CD4-positive, alpha-beta T cell (primary cell): ENCODE measurements around the gene CFI. TPM values are rescaled to one million over a fixed set of nuclear protein-coding genes. Genes with fewer than 3 reads are reported as not detected.

Experiments used
- ATAC-seq: fragments of 200-7000 bp; cut with Tn5 transposase; one replicate; pipeline ENCODE4 v1.10.0; 2022; ENCODE audit warnings: mild to moderate bottlenecking; ENCODE audit not compliant: poor library complexity
- CTCF ChIA-PET: fragments of 350-600 bp; sonication (Branson Sonifier 250); formaldehyde crosslinking; loops from one replicate; lab custom pipeline; 2021; ENCODE audit warnings: antibody characterized with exemption, inconsistent platforms; lab: Charles Lee
- POLR2A ChIA-PET: fragments of 350-600 bp; sonication (Branson Sonifier 250); formaldehyde crosslinking; loops from one replicate; lab custom pipeline; 2021; ENCODE audit warnings: antibody characterized with exemption, inconsistent platforms; lab: Charles Lee
- DNase-seq, 14 experiments: peaks; one replicate each; pipeline ENCODE4 v3.0.0-alpha.2; 2013 to 2020; ENCODE audit warnings: mixed read lengths in 2 of 14
- H3K27ac ChIP-seq, 2 donors: one replicate each; pipeline versions ENCODE4 v1.5.1 to v1.7.0; 2013; ENCODE audit warnings: low read length in 2 of 2, low read depth in 1 of 2, mild to moderate bottlenecking in 1 of 2
- H3K27me3 ChIP-seq, 2 experiments: 1 replicate in 1 of 2; 2 replicates in 1 of 2; pipeline versions ENCODE4 v1.6.1 to v1.7.0; 2013; ENCODE audit warnings: low read length in 2 of 2, control low read depth in 1 of 2, mild to moderate bottlenecking in 1 of 2, moderate library complexity in 1 of 2; ENCODE audit not compliant: insufficient read depth in 2 of 2, control insufficient read depth in 1 of 2
- H3K36me3 ChIP-seq: one replicate; pipeline ENCODE4 v1.6.1; 2013; ENCODE audit warnings: low read length, control low read depth; ENCODE audit not compliant: insufficient read depth
- H3K4me1 ChIP-seq: one replicate; pipeline ENCODE4 v1.6.1; 2013; ENCODE audit warnings: low read length, control low read depth; ENCODE audit not compliant: insufficient read depth
- H3K4me3 ChIP-seq: one replicate; pipeline ENCODE4 v1.5.1; 2013; ENCODE audit warnings: mild to moderate bottlenecking, low read length, moderate library complexity
- H3K9me3 ChIP-seq, 2 experiments: 1 replicate in 1 of 2; 2 replicates in 1 of 2; pipeline versions ENCODE4 v1.6.1 to v1.7.0; 2013; ENCODE audit warnings: low read length in 2 of 2, mild to moderate bottlenecking in 2 of 2, control low read depth in 1 of 2, moderate library complexity in 1 of 2; ENCODE audit not compliant: control insufficient read depth in 1 of 2, insufficient read depth in 1 of 2
- H3K27ac Mint-ChIP-seq: one replicate; pipeline ENCODE4 v1.8.0; 2020; ENCODE audit warnings: mixed read lengths
- H3K27me3 Mint-ChIP-seq: one replicate; pipeline ENCODE4 v1.8.0; 2021; ENCODE audit warnings: mixed read lengths
- H3K36me3 Mint-ChIP-seq: one replicate; pipeline ENCODE4 v1.8.0; 2021; ENCODE audit warnings: low read depth, mixed read lengths
- H3K4me1 Mint-ChIP-seq: one replicate; pipeline ENCODE4 v1.8.0; 2021; ENCODE audit warnings: low read depth, mixed read lengths
- H3K4me3 Mint-ChIP-seq: one replicate; pipeline ENCODE4 v1.8.0; 2020; ENCODE audit warnings: mild to moderate bottlenecking, mixed read lengths
- H3K9me3 Mint-ChIP-seq: one replicate; pipeline ENCODE4 v1.8.0; 2020; ENCODE audit warnings: mixed read lengths
- CTCF ChIP-seq: fragments of 200-600 bp; IDR thresholded peaks from one replicate; pipeline ENCODE4 v1.8.0; 2022; ENCODE audit warnings: antibody characterized with exemption, mild to moderate bottlenecking
- intact Hi-C, 2 experiments: fragments of 100-400 bp; cut with DNase I in 1 of 2; cut with micrococcal nuclease in 1 of 2; formaldehyde crosslinking; loops; one replicate each; pipeline versions ENCODE4 v1.15.1 to v1.9.0; 2023 to 2025; cut with DNase I, micrococcal nuclease
- total RNA-seq, 174 experiments: library from RNA in 2 of 174; stranded (reverse) in 2 of 174; gene quantifications; one replicate each; pipeline ENCODE4 v1.2.3 and lab custom pipeline; 2021 to 2026

The CFI gene
- total RNA-seq, 2 experiments from 2014 or later, result not detected

DNA sequence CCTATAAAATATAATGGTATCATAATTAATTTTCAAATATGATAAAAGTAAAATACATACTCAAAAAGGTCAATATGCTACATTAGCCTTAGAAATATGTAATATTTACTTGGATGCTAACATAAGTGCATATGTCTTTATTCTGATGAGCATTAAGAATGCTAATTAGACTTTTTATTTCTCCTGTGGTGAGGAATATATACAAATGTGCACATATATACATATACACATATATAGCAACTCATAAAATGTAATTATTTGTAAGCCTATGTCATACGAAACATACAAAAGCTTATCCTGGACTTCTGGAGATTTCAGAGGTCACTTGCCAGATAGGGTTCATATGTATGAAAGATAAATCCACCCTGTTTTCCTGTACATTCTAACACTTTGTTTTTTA lies 83.0 kb downstream of the CFI start:
- Mint-ChIP-seq H3K4me3 (no peak overlapping the region), H3K4me1 (peaks cover 16% of the 10 kb centered on the region), H3K9me3 (no peaks in the 10 kb centered on the region), H3K27ac (no peak overlapping the region), H3K36me3 (peaks cover 36% of the 10 kb centered on the region), H3K27me3 (no peaks in the 10 kb centered on the region)
- ChIA-PET POLR2A (no interaction called here), CTCF (interaction anchor here (1.0 kb wide), 1 partner anchor 93 kb away, joined by 4 read pairs; no protein-coding TSS in a partner anchor)
- intact Hi-C loops, result no loop called here
- H3K27ac ChIP-seq, result no peak overlapping the region
- no peak for DNase-seq
- H3K4me3 ChIP-seq, result no peak overlapping the region
- no peak for TF ChIP-seq CTCF
- no peaks in the 10 kb centered on the region for H3K27me3 ChIP-seq
- H3K4me1 ChIP-seq, result no peaks in the 10 kb centered on the region
- peaks cover 20% of the 10 kb centered on the region for H3K36me3 ChIP-seq
- no peaks in the 10 kb centered on the region for H3K9me3 ChIP-seq
- ATAC-seq, result no peak

DNA sequence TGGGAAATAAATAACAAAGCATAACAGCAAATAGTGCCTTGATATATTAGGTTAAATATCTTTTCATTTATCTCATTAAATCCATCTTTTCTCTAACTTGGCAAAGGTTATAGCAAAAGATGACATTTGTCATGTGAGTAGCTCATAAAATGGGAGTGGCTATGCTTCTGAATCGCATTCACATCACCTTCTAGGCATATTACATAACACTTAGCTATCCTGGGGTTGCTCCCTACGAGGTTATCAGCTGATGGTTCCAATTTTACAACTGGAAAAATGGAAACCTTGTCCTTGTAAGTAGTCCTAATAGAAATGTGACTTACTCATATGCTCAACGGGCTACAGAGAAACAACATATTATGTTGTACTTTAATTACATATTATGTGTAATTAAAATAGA lies 88.3 kb downstream of the CFI start:
- Histone ChIP-seq H3K4me1 (no peaks in the 10 kb centered on the region), H3K27me3 (no peaks in the 10 kb centered on the region), H3K9me3 (no peaks in the 10 kb centered on the region), H3K27ac (no peak overlapping the region), H3K4me3 (no peak overlapping the region), H3K36me3 (peaks cover 34% of the 10 kb centered on the region)
- peaks cover 59% of the 10 kb centered on the region for H3K36me3 Mint-ChIP-seq
- no peak for ATAC-seq
- no peaks in the 10 kb centered on the region for H3K9me3 Mint-ChIP-seq
- no peak overlapping the region for H3K27ac Mint-ChIP-seq
- intact Hi-C loops, result no loop called here
- DNase-seq, result no peak
- peaks cover 4% of the 10 kb centered on the region for H3K4me1 Mint-ChIP-seq
- POLR2A ChIA-PET, result interaction anchor here (0.9 kb wide), 1 partner anchor 14 kb away, joined by 3 read pairs; no protein-coding TSS in a partner anchor
- no peak overlapping the region for H3K4me3 Mint-ChIP-seq
- TF ChIP-seq CTCF, result no peak
- CTCF ChIA-PET, result no interaction called here
- no peaks in the 10 kb centered on the region for H3K27me3 Mint-ChIP-seq

- ATAC-seq (no peak), DNase-seq (no peak)
- intact Hi-C loops, result loop anchor here in 1 of 2 experiments (10.0 kb wide), 1 partner anchor 106 kb away; the partner anchor contains the start of gene GAR1
- Histone ChIP-seq H3K4me1 (peaks cover 2% of the 10 kb centered on the region), H3K27ac (no peak overlapping the region), H3K27me3 (no peaks in the 10 kb centered on the region), H3K9me3 (no peaks in the 10 kb centered on the region), H3K36me3 (peaks cover 14% of the 10 kb centered on the region), H3K4me3 (no peak overlapping the region)
- Mint-ChIP-seq H3K9me3 (no peaks in the 10 kb centered on the region), H3K4me1 (peaks cover 5% of the 10 kb centered on the region), H3K36me3 (peaks cover 31% of the 10 kb centered on the region), H3K27me3 (no peaks in the 10 kb centered on the region), H3K4me3 (no peak overlapping the region), H3K27ac (no peak overlapping the region)
- ChIA-PET POLR2A (no interaction called here), CTCF (no interaction called here)
- TF ChIP-seq CTCF, result no peak
Observed at GRCh38 chr4:109708990-109709389, 92.8 kb downstream of the CFI start.
